LNCAP (cell line): ENCODE results near the gene E2F6.

Source experiments
- CTCF ChIP-seq: fragments of 450-650 bp; IDR thresholded peaks from 2 replicates; pipeline ENCODE4 v1.5.1; 2017; ENCODE audit warnings: mild to moderate bottlenecking

Gene E2F6

GRCh38 chr2:11404376-11405073 lies 61.4 kb downstream of the E2F6 start:
- TF ChIP-seq CTCF: no peak

- no peak for TF ChIP-seq CTCF
These were observed 63.5 kb downstream of the E2F6 start for GRCh38 chr2:11402436-11402835.

- no peak for TF ChIP-seq CTCF
These were observed 66.6 kb downstream of the E2F6 start for GRCh38 chr2:11399438-11399762.

- no peak for TF ChIP-seq CTCF
These were observed 67.1 kb downstream of the E2F6 start for GRCh38 chr2:11398750-11399437.

- TF ChIP-seq CTCF: no peak
These were observed 68.4 kb downstream of the E2F6 start for GRCh38 chr2:11397513-11397912.

- no peak for TF ChIP-seq CTCF
These were observed 69.2 kb downstream of the E2F6 start for GRCh38 chr2:11396467-11397445.

GRCh38 chr2:11396021-11396420 lies 69.9 kb downstream of the E2F6 start:
- no peak for TF ChIP-seq CTCF
